Vagina (tissue), 2 donors: ENCODE measurements around the gene DZANK1. TPM values are rescaled to one million over a fixed set of nuclear protein-coding genes. Genes with fewer than 3 reads are reported as not detected.

ENCODE experiments used
- DNase-seq, 2 donors: peaks; one replicate each; pipeline ENCODE4 v3.0.0-alpha.2; 2017; ENCODE audit errors: extremely low spot score in 2 of 2
- H3K27ac ChIP-seq: fragments of 200-600 bp; sonication (generic); one replicate; pipeline ENCODE4 v1.5.1; 2019
- H3K27me3 ChIP-seq: fragments of 200-600 bp; sonication (generic); one replicate; pipeline ENCODE4 v1.5.1; 2019
- H3K36me3 ChIP-seq, 2 donors: fragments of 200-600 bp; sonication (generic); one replicate each; pipeline ENCODE4 v1.5.1; 2017 to 2019
- H3K4me1 ChIP-seq: fragments of 200-600 bp; sonication (generic); one replicate; pipeline ENCODE4 v1.5.1; 2019
- H3K4me3 ChIP-seq, 2 donors: fragments of 200-600 bp; sonication (generic); 1 replicate in 1 of 2; 2 replicates in 1 of 2; pipeline ENCODE4 v1.5.1; 2016 to 2019
- H3K9me3 ChIP-seq: fragments of 200-600 bp; sonication (generic); one replicate; pipeline ENCODE4 v1.5.1; 2019
- CTCF ChIP-seq, 3 experiments: fragments of 450-650 bp in 2 of 3; fragments of 200-600 bp in 1 of 3; sonication (generic) in 1 of 3; IDR thresholded peaks; one replicate each; pipeline ENCODE4 v1.5.1; 2017 to 2019; ENCODE audit warnings: antibody characterized with exemption in 3 of 3, mild to moderate bottlenecking in 2 of 3, moderate library complexity in 2 of 3
- POLR2A ChIP-seq, 2 donors: fragments of 450-650 bp; IDR thresholded peaks; one replicate each; pipeline ENCODE4 v1.6.1; 2017; ENCODE audit warnings: antibody characterized with exemption in 2 of 2, mild to moderate bottlenecking in 2 of 2, moderate library complexity in 2 of 2
- POLR2AphosphoS5 ChIP-seq, 2 donors: sonication (generic); formaldehyde crosslinking; IDR thresholded peaks; one replicate each; pipeline ENCODE4 v1.9.0; 2017; ENCODE audit warnings: antibody characterized with exemption in 2 of 2, mild to moderate bottlenecking in 2 of 2, low read depth in 1 of 2; ENCODE audit not compliant: insufficient read depth in 1 of 2
- intact Hi-C: fragments of 100-400 bp; cut with DNase I; formaldehyde crosslinking; loops from one replicate; pipeline ENCODE4 v1.15.1; 2023
- total RNA-seq: library from RNA; depleted of rRNA; stranded (reverse); fragments of >200 nt; gene quantifications from one replicate; pipeline ENCODE4 v1.2.3, GENCODE V29; 2016

Gene DZANK1
- total RNA-seq, 1 donor from 2014 or later, result 2.9 TPM

GRCh38 chr20:18427214-18427613 lies 39.6 kb downstream of the DZANK1 start:
- Histone ChIP-seq H3K4me3 (no peak overlapping the region), H3K9me3 (no peaks in the 10 kb centered on the region), H3K27me3 (no peaks in the 10 kb centered on the region), H3K4me1 (no peaks in the 10 kb centered on the region), H3K36me3 (no peaks in the 10 kb centered on the region), H3K27ac (no peak overlapping the region)
- intact Hi-C loops, result no loop called here
- no peak for TF ChIP-seq POLR2AphosphoS5 (IDR thresholded peaks at IDR 0.05; ENCODE audit: insufficient read depth in 1 of 2, low read depth in 1 of 2)
- TF ChIP-seq CTCF (IDR thresholded peaks at IDR 0.05), result no peak
- TF ChIP-seq POLR2A (IDR thresholded peaks at IDR 0.05), result no peak
- no peak for DNase-seq

- Histone ChIP-seq H3K36me3 (no peaks in the 10 kb centered on the region), H3K27me3 (no peaks in the 10 kb centered on the region), H3K9me3 (no peaks in the 10 kb centered on the region), H3K27ac (no peak overlapping the region), H3K4me3 (no peak overlapping the region), H3K4me1 (no peaks in the 10 kb centered on the region)
- TF ChIP-seq CTCF (IDR thresholded peaks at IDR 0.05) (no peak), POLR2AphosphoS5 (IDR thresholded peaks at IDR 0.05; ENCODE audit: insufficient read depth in 1 of 2, low read depth in 1 of 2) (no peak), POLR2A (IDR thresholded peaks at IDR 0.05) (no peak)
- DNase-seq, result no peak
- intact Hi-C loops, result no loop called here
These were observed 45.2 kb downstream of the DZANK1 start for GRCh38 chr20:18421608-18422007.

GRCh38 chr20:18416486-18416885 lies 50.3 kb downstream of the DZANK1 start:
- TF ChIP-seq POLR2AphosphoS5 (IDR thresholded peaks at IDR 0.05; ENCODE audit: insufficient read depth in 1 of 2, low read depth in 1 of 2) (no peak), POLR2A (IDR thresholded peaks at IDR 0.05) (no peak), CTCF (IDR thresholded peaks at IDR 0.05) (no peak)
- Histone ChIP-seq H3K27me3 (no peaks in the 10 kb centered on the region), H3K4me3 (no peak overlapping the region), H3K27ac (no peak overlapping the region), H3K4me1 (no peaks in the 10 kb centered on the region), H3K36me3 (no peaks in the 10 kb centered on the region), H3K9me3 (no peaks in the 10 kb centered on the region)
- no peak for DNase-seq
- intact Hi-C loops, result no loop called here

- Histone ChIP-seq H3K36me3 (no peaks in the 10 kb centered on the region), H3K4me1 (no peaks in the 10 kb centered on the region), H3K27ac (no peak overlapping the region), H3K27me3 (no peaks in the 10 kb centered on the region), H3K4me3 (no peak overlapping the region), H3K9me3 (no peaks in the 10 kb centered on the region)
- no peak for DNase-seq
- TF ChIP-seq CTCF (IDR thresholded peaks at IDR 0.05), result no peak
- TF ChIP-seq POLR2AphosphoS5 (IDR thresholded peaks at IDR 0.05; ENCODE audit: insufficient read depth in 1 of 2, low read depth in 1 of 2), result no peak
- no peak for TF ChIP-seq POLR2A (IDR thresholded peaks at IDR 0.05)
- intact Hi-C loops, result no loop called here
These were observed 52.7 kb downstream of the DZANK1 start for GRCh38 chr20:18414140-18414539.

- no peak overlapping the region for H3K4me3 ChIP-seq
- H3K4me1 ChIP-seq, result no peaks in the 10 kb centered on the region
- intact Hi-C loops, result no loop called here
- no peak for DNase-seq
- no peaks in the 10 kb centered on the region for H3K27me3 ChIP-seq
- no peak overlapping the region for H3K27ac ChIP-seq
- TF ChIP-seq POLR2A (IDR thresholded peaks at IDR 0.05) (no peak), CTCF (IDR thresholded peaks at IDR 0.05) (no peak), POLR2AphosphoS5 (IDR thresholded peaks at IDR 0.05; ENCODE audit: insufficient read depth in 1 of 2, low read depth in 1 of 2) (no peak)
- H3K36me3 ChIP-seq, result no peaks in the 10 kb centered on the region
- no peaks in the 10 kb centered on the region for H3K9me3 ChIP-seq
These were observed 54.5 kb downstream of the DZANK1 start for GRCh38 chr20:18412221-18412901.
